HUES48 (cell line): ENCODE data around the gene IL6R.
"Not testable (repeated sequence)": the region's sequence is repeated elsewhere in the genome, so short reads cannot be mapped to it uniquely, and the experiment has no call there.

ENCODE experiments used
- H3K27ac ChIP-seq: one replicate; pipeline ENCODE4 v1.7.0; 2013; ENCODE audit warnings: low read depth, low read length, inconsistent platforms
- H3K27me3 ChIP-seq: 2 replicates; pipeline ENCODE4 v1.6.1; 2013; ENCODE audit warnings: mild to moderate bottlenecking, low read length; ENCODE audit not compliant: control insufficient read depth, insufficient read depth
- H3K36me3 ChIP-seq: 2 replicates; pipeline ENCODE4 v1.6.1; 2013; ENCODE audit warnings: low read length; ENCODE audit not compliant: control insufficient read depth, insufficient read depth
- H3K4me1 ChIP-seq: 2 replicates; pipeline ENCODE4 v1.6.1; 2013; ENCODE audit warnings: mild to moderate bottlenecking, low read length; ENCODE audit not compliant: control insufficient read depth, insufficient read depth
- H3K4me3 ChIP-seq: 2 replicates; pipeline ENCODE4 v1.5.1; 2013; ENCODE audit warnings: mild to moderate bottlenecking, low read depth, low read length
- H3K9ac ChIP-seq: 2 replicates; pipeline ENCODE4 v1.6.1; 2013; ENCODE audit warnings: mild to moderate bottlenecking, low read depth, low read length, moderate library complexity
- H3K9me3 ChIP-seq: 2 replicates; pipeline ENCODE4 v1.6.1; 2013; ENCODE audit warnings: low read length; ENCODE audit not compliant: control insufficient read depth, insufficient read depth

IL6R gene

DNA sequence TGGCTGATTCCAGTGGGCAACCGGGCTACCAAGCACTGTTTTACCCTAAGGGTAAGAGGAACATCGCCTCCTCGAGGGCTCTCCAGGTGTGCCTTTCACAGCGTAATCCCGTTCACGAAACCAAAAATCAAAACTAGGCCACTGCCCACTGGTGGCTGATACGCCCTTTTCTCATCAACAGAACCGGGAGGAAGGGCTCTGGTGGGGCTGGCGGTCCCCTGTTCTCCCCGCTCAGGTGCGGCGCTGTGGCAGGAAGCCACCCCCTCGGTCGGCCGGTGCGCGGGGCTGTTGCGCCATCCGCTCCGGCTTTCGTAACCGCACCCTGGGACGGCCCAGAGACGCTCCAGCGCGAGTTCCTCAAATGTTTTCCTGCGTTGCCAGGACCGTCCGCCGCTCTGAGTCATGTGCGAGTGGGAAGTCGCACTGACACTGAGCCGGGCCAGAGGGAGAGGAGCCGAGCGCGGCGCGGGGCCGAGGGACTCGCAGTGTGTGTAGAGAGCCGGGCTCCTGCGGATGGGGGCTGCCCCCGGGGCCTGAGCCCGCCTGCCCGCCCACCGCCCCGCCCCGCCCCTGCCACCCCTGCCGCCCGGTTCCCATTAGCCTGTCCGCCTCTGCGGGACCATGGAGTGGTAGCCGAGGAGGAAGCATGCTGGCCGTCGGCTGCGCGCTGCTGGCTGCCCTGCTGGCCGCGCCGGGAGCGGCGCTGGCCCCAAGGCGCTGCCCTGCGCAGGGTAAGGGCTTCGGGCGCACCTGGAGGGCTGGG is at the start of gene IL6R:
IL6R (plus strand) TSS at position 360 of the 763 bp plus-strand sequence; CDS start at position 647, 287 bp downstream.
- H3K9ac ChIP-seq: no peak within 1 kb of the TSS
- H3K36me3 ChIP-seq: no peaks in the 10 kb centered on the region
- H3K4me1 ChIP-seq: peaks cover 20% of the 10 kb centered on the region
- H3K27me3 ChIP-seq: peaks cover 40% of the 10 kb centered on the region
- H3K27ac ChIP-seq: peak within 1 kb of the TSS; percentile 35
- H3K9me3 ChIP-seq: no peaks in the 10 kb centered on the region
- peak within 1 kb of the TSS; percentile 71 for H3K4me3 ChIP-seq

DNA sequence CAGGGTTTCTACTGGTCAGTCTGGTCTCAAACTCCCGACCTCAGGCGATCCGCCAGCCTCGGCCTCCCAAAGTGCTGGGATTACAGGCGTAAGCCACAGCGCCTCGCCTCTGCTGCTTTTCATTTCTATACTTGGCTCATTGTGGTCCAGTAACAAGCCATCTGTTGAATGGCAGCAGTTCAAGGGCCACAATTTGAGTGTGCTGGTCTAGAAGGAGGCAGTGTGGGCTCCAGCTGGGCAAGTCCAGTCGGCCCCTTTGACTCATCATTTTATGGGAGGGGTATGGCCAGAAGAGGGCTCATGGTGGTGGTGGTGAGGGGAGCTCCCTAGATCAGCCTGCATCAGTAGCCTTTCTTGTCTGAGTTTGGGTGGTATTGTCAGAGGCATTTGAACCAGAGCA is 46.6 kb upstream of the IL6R start:
- Histone ChIP-seq H3K27me3 (no peaks in the 10 kb centered on the region), H3K9ac (no peak overlapping the region), H3K36me3 (no peaks in the 10 kb centered on the region), H3K4me1 (peaks cover 11% of the 10 kb centered on the region), H3K4me3 (no peak overlapping the region), H3K9me3 (peaks cover 5% of the 10 kb centered on the region; the same call in 1 of the 2 replicates), H3K27ac (no peak overlapping the region)

DNA sequence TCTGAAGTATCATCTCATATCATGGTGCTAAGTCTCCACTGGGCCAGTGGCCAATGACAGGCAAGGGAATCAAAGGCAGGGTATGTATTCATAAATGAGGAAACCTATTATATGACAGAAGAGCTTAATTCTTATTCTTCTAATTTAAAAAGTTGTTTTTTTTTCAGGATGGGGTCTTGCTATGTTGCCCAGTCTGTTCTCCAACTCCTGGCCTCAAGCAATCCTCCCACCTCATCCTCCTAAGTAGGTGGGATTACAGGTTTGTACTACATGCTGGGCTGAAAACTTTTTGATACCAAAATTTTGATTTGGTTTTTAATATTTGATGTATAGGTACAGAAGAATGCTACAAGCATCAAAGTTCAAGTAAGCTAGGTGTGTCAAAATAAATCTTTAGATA is 44.9 kb upstream of the IL6R start:
- no peaks in the 10 kb centered on the region for H3K36me3 ChIP-seq
- peaks cover 5% of the 10 kb centered on the region; the same call in 1 of the 2 replicates for H3K9me3 ChIP-seq
- no peaks in the 10 kb centered on the region for H3K27me3 ChIP-seq
- H3K9ac ChIP-seq: no peak overlapping the region
- H3K27ac ChIP-seq: no peak overlapping the region
- peaks cover 10% of the 10 kb centered on the region for H3K4me1 ChIP-seq
- no peak overlapping the region for H3K4me3 ChIP-seq

DNA sequence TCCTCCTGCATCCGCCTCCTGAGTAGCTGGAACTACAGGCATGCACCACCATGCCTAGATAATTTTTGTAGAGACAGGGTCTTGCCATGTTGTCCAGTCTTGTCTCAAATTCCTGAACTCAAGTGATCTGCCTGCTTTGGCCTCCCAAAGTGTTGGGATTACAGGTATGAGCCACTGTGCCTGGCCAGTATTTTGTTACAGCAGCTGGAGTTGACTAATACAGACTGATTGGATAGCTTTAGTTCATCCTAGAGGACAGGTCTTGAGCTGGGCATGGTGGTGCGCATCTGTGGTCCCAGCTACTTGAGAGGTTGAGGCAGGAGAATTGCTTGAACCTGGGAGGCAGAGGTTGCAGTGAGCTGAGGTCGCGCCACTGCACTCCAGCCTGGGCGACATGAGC is 44.3 kb upstream of the IL6R start:
- not testable (repeated sequence) for H3K4me3 ChIP-seq, H3K36me3 ChIP-seq, H3K9me3 ChIP-seq, H3K27ac ChIP-seq, H3K9ac ChIP-seq, H3K4me1 ChIP-seq, H3K27me3 ChIP-seq

DNA sequence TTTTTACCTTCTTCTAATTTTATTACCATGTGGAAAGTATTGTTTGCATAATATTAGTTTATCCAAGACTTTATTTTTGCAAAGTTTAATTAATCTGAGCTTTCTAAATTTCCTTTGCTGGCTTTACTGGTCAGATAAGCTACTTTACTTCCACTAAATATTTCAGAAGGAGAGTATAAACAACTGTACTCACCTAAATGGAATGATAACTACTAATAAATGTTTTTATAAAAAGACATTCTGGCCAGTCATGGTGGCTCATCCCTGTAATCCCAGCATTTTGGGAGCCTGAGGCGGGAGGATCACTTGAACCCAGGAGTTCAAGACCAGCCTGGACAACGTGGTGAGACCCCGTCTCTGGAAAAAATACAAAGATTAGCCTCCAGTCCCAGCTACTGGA is 43.8 kb upstream of the IL6R start:
- no peak overlapping the region for H3K4me3 ChIP-seq
- H3K27me3 ChIP-seq: no peaks in the 10 kb centered on the region
- peaks cover 5% of the 10 kb centered on the region; the same call in 1 of the 2 replicates for H3K9me3 ChIP-seq
- no peak overlapping the region for H3K9ac ChIP-seq
- H3K27ac ChIP-seq: no peak overlapping the region
- H3K36me3 ChIP-seq: no peaks in the 10 kb centered on the region
- H3K4me1 ChIP-seq: peaks cover 10% of the 10 kb centered on the region

DNA sequence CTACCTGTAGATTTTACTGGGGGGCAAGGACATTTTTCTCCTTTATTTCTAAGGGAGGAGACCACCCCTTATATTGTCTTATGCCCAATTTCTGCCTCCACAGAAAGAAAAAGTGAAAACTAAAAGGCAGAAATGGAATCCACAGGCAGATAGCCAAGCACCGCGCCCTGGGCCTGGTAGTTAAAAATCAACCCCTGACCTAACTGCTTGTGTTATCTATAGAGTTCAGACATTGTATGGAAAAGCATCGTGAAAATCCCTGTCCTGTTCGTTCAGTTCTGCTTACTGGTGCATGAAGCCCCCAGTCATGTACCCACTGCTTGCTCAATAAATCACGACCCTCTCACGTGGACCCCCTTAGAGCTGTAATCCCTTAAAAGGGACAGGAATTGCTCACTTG is 33.7 kb upstream of the IL6R start:
- no peak overlapping the region for H3K27ac ChIP-seq
- no peak overlapping the region for H3K4me3 ChIP-seq
- no peaks in the 10 kb centered on the region for H3K4me1 ChIP-seq
- no peaks in the 10 kb centered on the region for H3K36me3 ChIP-seq
- H3K27me3 ChIP-seq: no peaks in the 10 kb centered on the region
- no peak overlapping the region for H3K9ac ChIP-seq
- no peaks in the 10 kb centered on the region for H3K9me3 ChIP-seq

DNA sequence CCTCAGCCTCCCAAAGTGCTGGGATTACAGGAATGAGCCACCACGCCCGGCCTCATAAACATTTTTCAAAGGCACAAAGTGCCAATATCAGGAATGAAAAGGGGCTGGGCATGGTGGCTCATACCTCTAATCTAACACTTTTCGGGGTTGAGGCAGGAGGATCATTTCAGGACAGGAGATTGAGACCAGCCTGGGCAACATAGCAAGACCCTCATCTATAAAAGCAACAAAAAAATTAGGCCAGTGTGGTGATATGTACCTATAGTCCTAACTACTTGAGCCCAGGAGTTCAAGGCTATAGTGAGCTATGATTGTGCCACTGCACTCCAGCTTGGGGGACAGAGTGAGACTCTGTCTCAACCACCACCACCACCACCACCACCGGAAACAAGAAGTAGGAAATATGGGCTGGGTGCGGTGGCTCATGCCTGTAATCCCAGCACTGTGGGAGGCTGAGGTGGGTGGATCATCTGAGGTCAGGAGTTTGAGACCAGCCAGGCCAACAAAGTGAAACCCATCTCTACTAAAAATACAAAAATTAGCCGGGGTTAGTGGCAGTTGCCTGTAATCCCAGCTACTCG is 31.3 kb upstream of the IL6R start:
- not testable (repeated sequence) for H3K27me3 ChIP-seq, H3K9ac ChIP-seq, H3K4me3 ChIP-seq, H3K4me1 ChIP-seq, H3K36me3 ChIP-seq, H3K27ac ChIP-seq, H3K9me3 ChIP-seq

DNA sequence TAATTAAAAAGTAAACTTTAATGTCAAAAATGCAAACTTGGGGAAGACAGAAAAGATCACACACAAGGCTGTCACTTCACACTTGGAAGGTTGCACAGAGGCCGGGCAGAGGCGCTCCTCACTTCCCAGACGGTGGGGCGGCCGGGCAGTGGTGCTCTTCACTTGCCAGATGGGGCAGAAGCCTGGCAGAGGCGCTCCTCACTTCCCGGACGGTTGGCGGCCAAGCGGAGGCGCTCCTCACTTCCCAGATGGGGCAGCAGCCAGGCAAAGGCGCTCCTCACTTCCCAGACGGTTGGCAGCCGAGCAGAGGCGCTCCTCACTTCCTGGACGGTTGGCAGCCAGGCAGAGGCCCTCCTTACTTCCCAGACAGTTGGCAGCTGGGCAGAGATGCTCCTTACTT is 25.8 kb upstream of the IL6R start:
- no peaks in the 10 kb centered on the region for H3K27me3 ChIP-seq
- no peaks in the 10 kb centered on the region for H3K9me3 ChIP-seq
- H3K4me3 ChIP-seq: no peak overlapping the region
- no peaks in the 10 kb centered on the region for H3K4me1 ChIP-seq
- no peaks in the 10 kb centered on the region for H3K36me3 ChIP-seq
- no peak overlapping the region for H3K27ac ChIP-seq
- H3K9ac ChIP-seq: no peak overlapping the region

DNA sequence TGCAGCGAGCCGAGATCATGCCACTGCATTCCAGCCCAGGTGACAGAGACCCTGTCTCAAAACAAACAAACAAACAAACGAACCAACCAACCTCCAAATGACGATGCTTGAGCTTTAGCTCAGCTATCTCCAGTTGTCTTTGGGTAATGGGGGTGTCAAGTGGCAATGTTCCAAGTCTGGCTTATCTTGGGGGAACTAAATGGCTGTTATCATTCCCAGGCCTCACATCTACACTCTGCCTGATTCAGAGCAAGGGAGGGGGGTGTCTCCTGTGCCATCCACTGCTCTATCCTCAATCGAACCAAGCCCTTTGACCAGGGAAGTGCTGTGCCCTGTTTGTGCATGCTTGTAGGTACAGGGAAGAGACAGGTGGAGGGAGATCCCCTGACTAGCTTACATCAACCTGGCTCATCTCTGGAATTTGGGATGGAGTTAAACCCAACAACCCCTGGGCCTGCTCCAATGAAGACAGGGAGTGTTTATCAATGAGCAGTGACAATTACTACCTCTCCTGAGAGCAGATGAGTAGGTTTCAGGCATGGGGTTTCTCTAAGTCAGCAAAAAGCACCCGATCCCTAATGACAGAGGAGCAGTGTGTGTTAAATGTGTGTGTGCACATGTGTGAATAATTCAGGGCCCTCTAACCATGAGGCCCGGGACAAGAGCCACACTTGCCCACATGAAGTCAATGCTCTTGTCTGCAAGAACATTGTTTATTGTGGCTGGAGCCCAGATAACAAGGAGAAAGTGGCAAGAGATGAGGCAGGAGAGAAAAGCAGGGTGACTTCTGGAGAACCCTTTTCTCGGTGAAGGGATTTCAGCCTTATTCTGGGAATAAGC is 20.3 kb upstream of the IL6R start:
- Histone ChIP-seq H3K27ac (no peak overlapping the region), H3K9ac (no peak overlapping the region), H3K36me3 (no peaks in the 10 kb centered on the region), H3K4me1 (no peaks in the 10 kb centered on the region), H3K27me3 (no peaks in the 10 kb centered on the region), H3K4me3 (no peak overlapping the region), H3K9me3 (no peaks in the 10 kb centered on the region)

DNA sequence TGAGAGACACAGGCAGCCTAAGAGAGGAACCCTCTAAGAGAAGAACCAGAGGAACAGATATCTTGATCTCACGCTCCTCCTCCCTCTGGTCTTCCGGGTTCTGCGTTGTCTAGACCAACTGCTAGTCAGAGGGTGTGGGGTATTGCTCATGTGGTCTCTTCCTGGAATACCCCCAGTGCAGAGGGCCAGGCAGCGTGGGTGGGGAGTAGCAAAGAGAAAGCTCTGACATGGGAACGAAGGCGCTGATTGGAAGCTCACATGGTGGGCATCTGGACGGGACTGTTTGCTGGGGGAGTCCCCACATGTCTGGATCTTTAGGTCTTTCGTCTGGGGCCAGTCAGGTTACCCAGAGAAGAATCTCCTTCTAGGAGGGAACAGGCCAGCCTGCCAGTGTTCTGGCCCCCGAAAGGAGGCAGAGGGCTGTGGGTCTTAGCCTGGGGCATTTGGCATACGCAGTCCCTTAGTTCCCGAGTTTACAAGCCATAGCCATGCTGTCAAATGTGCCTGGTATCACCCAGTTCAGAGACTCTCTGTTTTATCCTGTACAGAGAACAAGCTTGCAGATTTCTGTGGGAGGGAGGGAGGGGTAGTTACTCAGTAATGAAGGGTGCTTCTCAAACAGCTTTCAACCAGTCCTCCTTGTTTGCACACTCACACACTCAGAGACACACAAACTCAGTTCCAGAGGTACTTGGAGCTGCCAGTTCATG is 18.3 kb upstream of the IL6R start:
- Histone ChIP-seq H3K9ac (no peak overlapping the region), H3K9me3 (no peaks in the 10 kb centered on the region), H3K4me3 (no peak overlapping the region), H3K4me1 (no peaks in the 10 kb centered on the region), H3K27ac (no peak overlapping the region), H3K36me3 (no peaks in the 10 kb centered on the region), H3K27me3 (no peaks in the 10 kb centered on the region)
